IMR-90 (cell line): ENCODE results near the gene ERMAP. TPM values are rescaled to one million over a fixed set of nuclear protein-coding genes. Genes with fewer than 3 reads are reported as not detected.
"Not testable (repeated sequence)": the region's sequence is repeated elsewhere in the genome, so short reads cannot be mapped to it uniquely, and the experiment has no call there.

Experiments used
- ATAC-seq: fragments of 200-7000 bp; cut with Tn5 transposase; 2 replicates; pipeline ENCODE4 v1.9.1; 2020; ENCODE audit warnings: low read depth, mild to moderate bottlenecking, moderate library complexity
- BruUV-seq: library from RNA; stranded (reverse); fragments of 400-500 nt; replicated peaks from 2 replicates; lab custom pipeline; 2021; lab: Mats Ljungman, UMichigan
- CTCF ChIA-PET: fragments of 300-600 bp; formaldehyde crosslinking; extraction: SDS; loops from one replicate; lab custom pipeline; 2021; ENCODE audit warnings: antibody characterized with exemption; lab: Yijun Ruan, JAX
- POLR2A ChIA-PET: fragments of 300-600 bp; sonication (Branson Sonifier 250); formaldehyde crosslinking; loops from one replicate; lab custom pipeline; 2022; ENCODE audit warnings: antibody characterized with exemption; ENCODE audit not compliant: unreplicated experiment; lab: Charles Lee
- DNase-seq: peaks from one replicate; pipeline ENCODE4 v3.0.0; 2013
- H2AFZ ChIP-seq: replicated peaks from 2 replicates; pipeline ENCODE3; 2013; ENCODE audit warnings: low read length, mild to moderate bottlenecking; ENCODE audit not compliant: poor library complexity
- H2AK5ac ChIP-seq: 2 replicates; pipeline ENCODE4 v1.6.1; 2013; ENCODE audit warnings: low read depth, low read length, inconsistent platforms
- H2AK9ac ChIP-seq: replicated peaks from 2 replicates; pipeline ENCODE3; 2013; ENCODE audit warnings: mild to moderate bottlenecking, low read depth, low read length, moderate library complexity; ENCODE audit not compliant: poor library complexity
- H2BK120ac ChIP-seq: 2 replicates; pipeline ENCODE4 v1.6.1; 2013; ENCODE audit warnings: low read depth, low read length, inconsistent platforms
- H2BK15ac ChIP-seq: 3 replicates; pipeline ENCODE4 v1.6.1; 2013; ENCODE audit warnings: low read depth, low read length, inconsistent platforms
- H2BK20ac ChIP-seq: 2 replicates; pipeline ENCODE4 v1.6.1; 2013; ENCODE audit warnings: low read depth, mild to moderate bottlenecking, inconsistent platforms, low read length, moderate library complexity
- H2BK5ac ChIP-seq: 2 replicates; pipeline ENCODE4 v1.6.1; 2013; ENCODE audit warnings: mild to moderate bottlenecking, low read depth, low read length, inconsistent platforms; ENCODE audit not compliant: poor library complexity, severe bottlenecking
- H3K14ac ChIP-seq: replicated peaks from 2 replicates; pipeline ENCODE4 v1.6.1; 2013; ENCODE audit warnings: low read depth, low read length, inconsistent platforms
- H3K18ac ChIP-seq: 2 replicates; pipeline ENCODE4 v1.6.1; 2013; ENCODE audit warnings: low read depth, low read length, control low read depth
- H3K23ac ChIP-seq: 2 replicates; pipeline ENCODE4 v1.6.1; 2013; ENCODE audit warnings: low read depth, low read length, inconsistent platforms
- H3K27ac ChIP-seq: 2 replicates; pipeline ENCODE4 v1.5.1; 2013; ENCODE audit warnings: mild to moderate bottlenecking, control low read depth, low read length; ENCODE audit not compliant: insufficient read depth
- H3K27me3 ChIP-seq: 2 replicates; pipeline ENCODE4 v1.6.1; 2013; ENCODE audit warnings: low read length; ENCODE audit not compliant: control insufficient read depth, insufficient read depth
- H3K36me3 ChIP-seq: 2 replicates; pipeline ENCODE4 v1.6.1; 2013; ENCODE audit warnings: low read length, mixed read lengths; ENCODE audit not compliant: control insufficient read depth, insufficient read depth
- H3K4ac ChIP-seq: 2 replicates; pipeline ENCODE4 v1.6.1; 2013; ENCODE audit warnings: low read depth, low read length, inconsistent platforms
- H3K4me1 ChIP-seq: 2 replicates; pipeline ENCODE4 v1.6.1; 2013; ENCODE audit warnings: low read length, mixed read lengths; ENCODE audit not compliant: control insufficient read depth, insufficient read depth
- H3K4me2 ChIP-seq: 2 replicates; pipeline ENCODE4 v1.6.1; 2013; ENCODE audit warnings: low read depth, mild to moderate bottlenecking, control low read depth, low read length, moderate library complexity
- H3K4me3 ChIP-seq: 2 replicates; pipeline ENCODE4 v1.5.1; 2013; ENCODE audit warnings: low read depth, mild to moderate bottlenecking, control low read depth, low read length, moderate library complexity; ENCODE audit not compliant: insufficient read depth
- H3K56ac ChIP-seq: 2 replicates; pipeline ENCODE4 v1.6.1; 2013; ENCODE audit warnings: low read length, inconsistent platforms; ENCODE audit not compliant: insufficient read depth; ENCODE audit errors: extremely low read depth
- H3K79me1 ChIP-seq, 2 experiments: 2 replicates each; pipeline ENCODE4 v1.6.1; 2013; ENCODE audit warnings: low read length in 2 of 2, inconsistent platforms in 1 of 2, low read depth in 1 of 2
- H3K9ac ChIP-seq: 2 replicates; pipeline ENCODE4 v1.6.1; 2013; ENCODE audit warnings: low read depth, low read length, control low read depth
- H3K9me1 ChIP-seq: 2 replicates; pipeline ENCODE4 v1.6.1; 2013; ENCODE audit warnings: low read length, inconsistent platforms; ENCODE audit not compliant: insufficient read depth
- H3K9me3 ChIP-seq: 2 replicates; pipeline ENCODE4 v1.6.1; 2013; ENCODE audit warnings: low read length; ENCODE audit not compliant: control insufficient read depth, insufficient read depth
- H4K20me1 ChIP-seq: 2 replicates; pipeline ENCODE4 v1.6.1; 2013; ENCODE audit warnings: low read length, inconsistent platforms; ENCODE audit not compliant: insufficient read depth
- H4K5ac ChIP-seq: 2 replicates; pipeline ENCODE4 v1.6.1; 2013; ENCODE audit warnings: mild to moderate bottlenecking, low read depth, low read length, control low read depth
- H4K8ac ChIP-seq, 2 experiments: 2 replicates each; pipeline ENCODE4 v1.6.1; 2013; ENCODE audit warnings: low read depth in 2 of 2, low read length in 2 of 2, control low read depth in 1 of 2, inconsistent platforms in 1 of 2
- H4K91ac ChIP-seq: 2 replicates; pipeline ENCODE4 v1.6.1; 2013; ENCODE audit warnings: low read depth, low read length, inconsistent platforms; ENCODE audit not compliant: insufficient read depth
- WGBS, 2 experiments: methylation state at CpG; one replicate each; pipeline versions ENCODE4 v1.1.5 to v1.1.7; 2013; ENCODE audit warnings: missing lambda C conversion rate in 2 of 2; ENCODE audit not compliant: insufficient read length in 1 of 2; ENCODE audit errors: extremely low coverage in 2 of 2; 5-methylcytosine and 5-hydroxymethylcytosine counted together
- dilution Hi-C: fragments of 300-500 bp; cut with HindIII; formaldehyde crosslinking; loops from one replicate; pipeline ENCODE4 v1.14.3; 2018; ENCODE audit warnings: low sequenced_read_pairs; ENCODE audit not compliant: unreplicated experiment
- in situ Hi-C: fragments of 300-500 bp; cut with MboI; formaldehyde crosslinking; loops from 3 replicates; pipeline ENCODE4 v1.14.3; 2019; ENCODE audit warnings: low sequenced_read_pairs, inconsistent platforms, mixed read lengths
- intact Hi-C: fragments of 100-400 bp; cut with micrococcal nuclease; formaldehyde crosslinking; loops from 2 replicates; pipeline ENCODE4 v1.10.0; 2022
- polyA plus RNA-seq, 3 experiments: library from polyadenylated mRNA; depleted of rRNA; stranded (reverse); fragments of >200 nt; gene quantifications; 2 replicates each; pipeline ENCODE4 v1.2.3, GENCODE V29; 2012; ENCODE audit warnings: low replicate concordance in 1 of 3
- total RNA-seq: library from RNA; depleted of rRNA; stranded (reverse); fragments of >200 nt; gene quantifications from 2 replicates; pipeline ENCODE4 v1.2.3, GENCODE V29; 2012

Gene ERMAP
- total and polyA plus RNA-seq, 2 of the 4 experiments (the other 2 are of a cell fraction): 5.0 to 7.2 TPM

- H3K27ac ChIP-seq, H3K9me1 ChIP-seq, H4K8ac ChIP-seq, H3K36me3 ChIP-seq, H4K5ac ChIP-seq, H3K9ac ChIP-seq, H3K79me1 ChIP-seq, in situ Hi-C loops, H4K20me1 ChIP-seq, POLR2A ChIA-PET, ATAC-seq, H3K9me3 ChIP-seq, dilution Hi-C loops, H4K91ac ChIP-seq, H2BK5ac ChIP-seq, H3K4me3 ChIP-seq, intact Hi-C loops, H3K18ac ChIP-seq, H3K56ac ChIP-seq, H2BK20ac ChIP-seq, H3K4ac ChIP-seq, H2AK9ac ChIP-seq, H2BK120ac ChIP-seq, CTCF ChIA-PET, BruUV-seq, H3K4me1 ChIP-seq, H2AFZ ChIP-seq, H3K23ac ChIP-seq, H3K4me2 ChIP-seq, H2AK5ac ChIP-seq, H3K27me3 ChIP-seq, H2BK15ac ChIP-seq, H3K14ac ChIP-seq: not testable (repeated sequence)
- WGBS, 2 experiments: 51% methylated on average over 3 of the region's 4 CpGs; no CpG with 5 or more reads in 1 of the 2 experiments
- peak; percentile 68 for DNase-seq
Observed at GRCh38 chr1:42868466-42868865, 51.5 kb downstream of the ERMAP start.

DNA sequence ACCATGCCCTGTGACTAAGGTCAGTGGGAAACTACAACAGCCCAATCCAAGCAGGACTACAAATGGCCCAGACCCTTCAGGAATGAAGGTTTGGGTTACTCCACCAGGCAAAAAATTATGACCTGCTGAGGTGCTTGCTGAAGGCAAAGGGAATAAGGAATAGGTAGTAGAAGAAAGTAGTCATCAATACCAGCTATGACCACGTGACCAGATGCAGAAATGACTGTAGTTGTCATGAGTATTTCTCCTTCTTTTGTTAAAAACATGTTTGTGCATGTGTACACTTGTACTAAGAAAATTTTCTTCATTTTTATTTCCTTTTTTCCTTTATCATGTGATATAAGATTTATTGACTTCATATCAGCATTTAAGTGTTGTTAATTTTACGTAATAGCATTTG, 52.3 kb downstream of the ERMAP start:
- H2AK5ac ChIP-seq, H3K56ac ChIP-seq, H3K18ac ChIP-seq, H4K91ac ChIP-seq, H3K4me1 ChIP-seq, H3K27ac ChIP-seq, dilution Hi-C loops, H2BK15ac ChIP-seq, intact Hi-C loops, H2BK20ac ChIP-seq, H4K8ac ChIP-seq, H2BK120ac ChIP-seq, H3K14ac ChIP-seq, H3K9ac ChIP-seq, ATAC-seq, POLR2A ChIA-PET, H2AK9ac ChIP-seq, H2AFZ ChIP-seq, H3K36me3 ChIP-seq, H2BK5ac ChIP-seq, H3K9me3 ChIP-seq, CTCF ChIA-PET, H4K20me1 ChIP-seq, H3K9me1 ChIP-seq, H3K23ac ChIP-seq, BruUV-seq, H4K5ac ChIP-seq, DNase-seq, H3K27me3 ChIP-seq, in situ Hi-C loops, H3K79me1 ChIP-seq, H3K4ac ChIP-seq, H3K4me3 ChIP-seq, H3K4me2 ChIP-seq: not testable (repeated sequence)
- 83% methylated on average over 1 of the region's 2 CpGs; no CpG with 5 or more reads in 1 of the 2 experiments for WGBS, 2 experiments
